SK-N-SH treated with all-trans-retinoic acid at 6 μM for 48 hours (cell line): ENCODE measurements around the gene NUP42.

ENCODE experiments used
- ATAC-seq: fragments of 200-7000 bp; cut with Tn5 transposase; 3 replicates; pipeline ENCODE4 v1.9.1; 2020; ENCODE audit warnings: mild to moderate bottlenecking, moderate library complexity
- ARNTL ChIP-seq: fragments of 450-650 bp; formaldehyde crosslinking; IDR thresholded peaks from 2 replicates; pipeline ENCODE4 v1.5.0; 2020; ENCODE audit warnings: low read depth, mild to moderate bottlenecking, moderate library complexity, borderline replicate concordance
- BACH2 ChIP-seq: fragments of 250-450 bp; sonication (Bioruptor Pico); IDR thresholded peaks from 2 replicates; pipeline ENCODE4 v1.9.0; 2021; ENCODE audit warnings: mild to moderate bottlenecking, borderline replicate concordance
- CSDC2 ChIP-seq: fragments of 250-450 bp; sonication (Bioruptor Pico); IDR thresholded peaks from 2 replicates; pipeline ENCODE4 v1.5.0; 2020; ENCODE audit warnings: mild to moderate bottlenecking, moderate library complexity
- CSRNP3 ChIP-seq: fragments of 250-450 bp; sonication (Bioruptor Pico); IDR thresholded peaks from 2 replicates; pipeline ENCODE4 v1.5.1; 2021; ENCODE audit warnings: mild to moderate bottlenecking, moderate library complexity
- ESRRG ChIP-seq: fragments of 250-450 bp; sonication (Bioruptor Pico); IDR thresholded peaks from 2 replicates; pipeline ENCODE4 v1.6.1; 2021; ENCODE audit warnings: mild to moderate bottlenecking
- GLIS3 ChIP-seq: fragments of 250-450 bp; sonication (Bioruptor Pico); IDR thresholded peaks from 2 replicates; pipeline ENCODE4 v1.5.0; 2020; ENCODE audit warnings: mild to moderate bottlenecking, moderate library complexity
- ISL1 ChIP-seq: fragments of 250-450 bp; sonication (Bioruptor Pico); IDR thresholded peaks from 2 replicates; pipeline ENCODE4 v2.1.2; 2022; ENCODE audit warnings: mild to moderate bottlenecking, moderate library complexity
- OSR1 ChIP-seq: fragments of 250-450 bp; sonication (Bioruptor Pico); IDR thresholded peaks from 2 replicates; pipeline ENCODE4 v1.8.0; 2022; ENCODE audit warnings: moderate library complexity, mild to moderate bottlenecking, inconsistent platforms
- PATZ1 ChIP-seq: fragments of 250-450 bp; sonication (Bioruptor Pico); IDR thresholded peaks from 2 replicates; pipeline ENCODE4 v1.8.0; 2020; ENCODE audit warnings: mild to moderate bottlenecking, moderate library complexity, borderline replicate concordance
- PPARA ChIP-seq: fragments of 250-450 bp; sonication (Bioruptor Pico); IDR thresholded peaks from 2 replicates; pipeline ENCODE4 v1.5.0; 2020; ENCODE audit warnings: mild to moderate bottlenecking, borderline replicate concordance
- RARB ChIP-seq: fragments of 250-450 bp; sonication (Bioruptor Pico); IDR thresholded peaks from 2 replicates; pipeline ENCODE4 v1.8.0; 2021; ENCODE audit warnings: mild to moderate bottlenecking, moderate library complexity
- SNAI2 ChIP-seq: fragments of 250-450 bp; sonication (Bioruptor Pico); IDR thresholded peaks from 2 replicates; pipeline ENCODE4 v1.5.0; 2020; ENCODE audit warnings: mild to moderate bottlenecking, moderate library complexity
- TCF4 ChIP-seq: fragments of 250-450 bp; sonication (Bioruptor Pico); IDR thresholded peaks from 2 replicates; pipeline ENCODE4 v1.8.0; 2021; ENCODE audit warnings: mild to moderate bottlenecking, moderate library complexity, borderline replicate concordance
- TOX ChIP-seq: fragments of 250-450 bp; sonication (Bioruptor Pico); IDR thresholded peaks from 2 replicates; pipeline ENCODE4 v1.8.0; 2021; ENCODE audit warnings: mild to moderate bottlenecking, moderate library complexity, borderline replicate concordance
- ZC3H10 ChIP-seq: fragments of 250-450 bp; sonication (Bioruptor Pico); IDR thresholded peaks from 2 replicates; pipeline ENCODE4 v1.5.1; 2021; ENCODE audit warnings: mild to moderate bottlenecking, moderate library complexity
- ZFP30 ChIP-seq: fragments of 450-650 bp; formaldehyde crosslinking; IDR thresholded peaks from 2 replicates; pipeline ENCODE4 v1.5.0; 2022; ENCODE audit warnings: mild to moderate bottlenecking, moderate library complexity
- ZNF565 ChIP-seq: fragments of 450-650 bp; formaldehyde crosslinking; conservative IDR thresholded peaks from 2 replicates; pipeline ENCODE4 v1.5.0; 2020; ENCODE audit warnings: low read depth, mild to moderate bottlenecking, moderate library complexity
- ZNF70 ChIP-seq: fragments of 450-650 bp; formaldehyde crosslinking; IDR thresholded peaks from 2 replicates; pipeline ENCODE4 v1.5.0; 2020; ENCODE audit warnings: mild to moderate bottlenecking, moderate library complexity
- ZNF8 ChIP-seq: fragments of 450-650 bp; formaldehyde crosslinking; IDR thresholded peaks from 2 replicates; pipeline ENCODE4 v1.5.0; 2020; ENCODE audit warnings: mild to moderate bottlenecking, moderate library complexity
- TF ChIP-seq, protein P1 (sequence below): fragments of 250-450 bp; sonication (Bioruptor Pico); IDR thresholded peaks from 2 replicates; pipeline ENCODE4 v1.5.1; 2020; ENCODE audit warnings: low read depth, mild to moderate bottlenecking, moderate library complexity
- TF ChIP-seq, protein P2 (sequence below): fragments of 250-450 bp; sonication (Bioruptor Pico); IDR thresholded peaks from 2 replicates; pipeline ENCODE4 v1.8.0; 2021; ENCODE audit warnings: low read depth, mild to moderate bottlenecking, moderate library complexity, borderline replicate concordance

NUP42 gene

GRCh38 chr7:23196306-23196705 lies 14.5 kb downstream of the NUP42 start:
- no peak for ATAC-seq
- TF ChIP-seq TCF4 (CRISPR knock-in tag), result no peak
- TF ChIP-seq, protein P1, sequence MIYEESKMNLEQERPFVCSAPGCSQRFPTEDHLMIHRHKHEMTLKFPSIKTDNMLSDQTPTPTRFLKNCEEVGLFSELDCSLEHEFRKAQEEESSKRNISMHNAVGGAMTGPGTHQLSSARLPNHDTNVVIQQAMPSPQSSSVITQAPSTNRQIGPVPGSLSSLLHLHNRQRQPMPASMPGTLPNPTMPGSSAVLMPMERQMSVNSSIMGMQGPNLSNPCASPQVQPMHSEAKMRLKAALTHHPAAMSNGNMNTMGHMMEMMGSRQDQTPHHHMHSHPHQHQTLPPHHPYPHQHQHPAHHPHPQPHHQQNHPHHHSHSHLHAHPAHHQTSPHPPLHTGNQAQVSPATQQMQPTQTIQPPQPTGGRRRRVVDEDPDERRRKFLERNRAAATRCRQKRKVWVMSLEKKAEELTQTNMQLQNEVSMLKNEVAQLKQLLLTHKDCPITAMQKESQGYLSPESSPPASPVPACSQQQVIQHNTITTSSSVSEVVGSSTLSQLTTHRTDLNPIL, result no peak
- no peak for TF ChIP-seq SNAI2
- TF ChIP-seq ZNF70 (CRISPR knock-in tag), result no peak
- TF ChIP-seq, protein P2, sequence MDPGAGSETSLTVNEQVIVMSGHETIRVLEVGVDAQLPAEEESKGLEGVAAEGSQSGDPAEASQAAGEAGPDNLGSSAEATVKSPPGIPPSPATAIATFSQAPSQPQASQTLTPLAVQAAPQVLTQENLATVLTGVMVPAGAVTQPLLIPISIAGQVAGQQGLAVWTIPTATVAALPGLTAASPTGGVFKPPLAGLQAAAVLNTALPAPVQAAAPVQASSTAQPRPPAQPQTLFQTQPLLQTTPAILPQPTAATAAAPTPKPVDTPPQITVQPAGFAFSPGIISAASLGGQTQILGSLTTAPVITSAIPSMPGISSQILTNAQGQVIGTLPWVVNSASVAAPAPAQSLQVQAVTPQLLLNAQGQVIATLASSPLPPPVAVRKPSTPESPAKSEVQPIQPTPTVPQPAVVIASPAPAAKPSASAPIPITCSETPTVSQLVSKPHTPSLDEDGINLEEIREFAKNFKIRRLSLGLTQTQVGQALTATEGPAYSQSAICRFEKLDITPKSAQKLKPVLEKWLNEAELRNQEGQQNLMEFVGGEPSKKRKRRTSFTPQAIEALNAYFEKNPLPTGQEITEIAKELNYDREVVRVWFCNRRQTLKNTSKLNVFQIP (CRISPR knock-in tag), result no peak
- no peak for TF ChIP-seq RARB (CRISPR knock-in tag)
- no peak for TF ChIP-seq ZNF565 (CRISPR knock-in tag)
- TF ChIP-seq ESRRG (CRISPR knock-in tag), result no peak
- TF ChIP-seq CSRNP3 (CRISPR knock-in tag), result no peak
- no peak for TF ChIP-seq OSR1 (CRISPR knock-in tag)
- no peak for TF ChIP-seq GLIS3
- TF ChIP-seq BACH2 (CRISPR knock-in tag), result no peak

- 0 out of 2 replicates have a peak, but pooled peaks have one; percentile 7 for TF ChIP-seq ISL1
- peak; percentile 79 for ATAC-seq
Observed at GRCh38 chr7:23197745-23198144, 15.9 kb downstream of the NUP42 start.

DNA sequence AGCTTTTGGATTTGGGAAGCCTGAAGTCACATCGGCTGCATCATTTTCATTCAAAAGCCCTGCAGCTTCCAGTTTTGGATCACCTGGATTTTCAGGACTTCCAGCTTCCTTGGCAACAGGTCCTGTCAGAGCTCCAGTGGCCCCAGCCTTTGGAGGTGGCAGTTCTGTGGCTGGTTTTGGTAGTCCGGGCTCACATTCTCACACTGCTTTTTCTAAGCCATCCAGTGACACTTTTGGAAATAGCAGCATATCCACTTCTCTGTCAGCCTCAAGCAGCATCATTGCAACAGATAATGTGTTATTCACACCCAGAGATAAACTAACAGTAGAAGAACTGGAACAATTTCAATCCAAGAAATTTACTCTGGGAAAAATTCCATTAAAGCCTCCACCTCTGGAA lies 18.5 kb downstream of the NUP42 start:
- TF ChIP-seq ESRRG (CRISPR knock-in tag) (no peak), SNAI2 (no peak), ZNF70 (CRISPR knock-in tag) (no peak), OSR1 (CRISPR knock-in tag) (no peak), ZNF8 (no peak), PATZ1 (no peak), CSDC2 (CRISPR knock-in tag) (no peak), ZNF565 (CRISPR knock-in tag) (no peak), ZC3H10 (CRISPR knock-in tag) (no peak), RARB (CRISPR knock-in tag) (no peak), ZFP30 (CRISPR knock-in tag) (no peak), CSRNP3 (CRISPR knock-in tag) (no peak), PPARA (CRISPR knock-in tag) (no peak), GLIS3 (no peak), ARNTL (CRISPR knock-in tag) (no peak), TOX (no peak)
- TF ChIP-seq, protein P1, result no peak
- TF ChIP-seq, protein P2 (CRISPR knock-in tag), result no peak
- no peak for ATAC-seq
